ENCODE data around the gene GUCD1. TPM values are rescaled to one million over a fixed set of nuclear protein-coding genes. Genes with fewer than 3 reads are reported as not detected.

GUCD1 gene
- total and polyA plus RNA-seq, 2 of the 8 experiments (the other 6 are each of a cell fraction or from before 2014, with no cell fraction given) = 85.2 to 128 TPM

DNA sequence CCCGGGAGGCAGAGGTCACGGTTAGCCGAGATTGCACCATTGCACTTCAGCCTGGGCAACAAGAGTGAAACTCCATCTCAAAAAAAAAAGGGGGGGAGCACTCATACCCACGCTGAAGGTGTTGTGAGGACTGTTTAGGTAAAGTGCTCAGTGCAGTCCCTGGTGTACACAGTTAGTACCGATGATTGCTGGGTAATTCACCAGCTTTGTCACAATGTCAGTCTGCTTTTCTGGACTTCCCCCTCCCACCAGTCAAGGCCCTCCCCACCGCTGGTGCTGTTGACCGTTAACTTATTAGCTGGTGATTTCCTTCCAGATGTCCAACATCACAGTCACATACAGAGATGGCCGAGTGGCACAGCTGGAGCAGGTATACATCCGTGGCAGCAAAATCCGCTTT lies 12.7 kb upstream of the GUCD1 start (continued):
- TF ChIP-seq NANOG (IDR thresholded peaks at IDR 0.05; ENCODE audit: insufficient read depth, low read depth, low read length, poor library complexity, severe bottlenecking) (no peak), SRF (IDR thresholded peaks at IDR 0.05; ENCODE audit: low read depth, low read length) (no peak), CHD1 (IDR thresholded peaks at IDR 0.05; ENCODE audit: low read depth, low read length) (no peak), CEBPB (IDR thresholded peaks at IDR 0.05; ENCODE audit: low read depth, low read length) (no peak)
- TF ChIP-seq, protein P1, sequence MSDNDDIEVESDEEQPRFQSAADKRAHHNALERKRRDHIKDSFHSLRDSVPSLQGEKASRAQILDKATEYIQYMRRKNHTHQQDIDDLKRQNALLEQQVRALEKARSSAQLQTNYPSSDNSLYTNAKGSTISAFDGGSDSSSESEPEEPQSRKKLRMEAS (IDR thresholded peaks at IDR 0.05) = no peak
- TF ChIP-seq, protein P2, sequence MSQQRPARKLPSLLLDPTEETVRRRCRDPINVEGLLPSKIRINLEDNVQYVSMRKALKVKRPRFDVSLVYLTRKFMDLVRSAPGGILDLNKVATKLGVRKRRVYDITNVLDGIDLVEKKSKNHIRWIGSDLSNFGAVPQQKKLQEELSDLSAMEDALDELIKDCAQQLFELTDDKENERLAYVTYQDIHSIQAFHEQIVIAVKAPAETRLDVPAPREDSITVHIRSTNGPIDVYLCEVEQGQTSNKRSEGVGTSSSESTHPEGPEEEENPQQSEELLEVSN (IDR thresholded peaks at IDR 0.05) = no peak
- TF ChIP-seq, protein P3, sequence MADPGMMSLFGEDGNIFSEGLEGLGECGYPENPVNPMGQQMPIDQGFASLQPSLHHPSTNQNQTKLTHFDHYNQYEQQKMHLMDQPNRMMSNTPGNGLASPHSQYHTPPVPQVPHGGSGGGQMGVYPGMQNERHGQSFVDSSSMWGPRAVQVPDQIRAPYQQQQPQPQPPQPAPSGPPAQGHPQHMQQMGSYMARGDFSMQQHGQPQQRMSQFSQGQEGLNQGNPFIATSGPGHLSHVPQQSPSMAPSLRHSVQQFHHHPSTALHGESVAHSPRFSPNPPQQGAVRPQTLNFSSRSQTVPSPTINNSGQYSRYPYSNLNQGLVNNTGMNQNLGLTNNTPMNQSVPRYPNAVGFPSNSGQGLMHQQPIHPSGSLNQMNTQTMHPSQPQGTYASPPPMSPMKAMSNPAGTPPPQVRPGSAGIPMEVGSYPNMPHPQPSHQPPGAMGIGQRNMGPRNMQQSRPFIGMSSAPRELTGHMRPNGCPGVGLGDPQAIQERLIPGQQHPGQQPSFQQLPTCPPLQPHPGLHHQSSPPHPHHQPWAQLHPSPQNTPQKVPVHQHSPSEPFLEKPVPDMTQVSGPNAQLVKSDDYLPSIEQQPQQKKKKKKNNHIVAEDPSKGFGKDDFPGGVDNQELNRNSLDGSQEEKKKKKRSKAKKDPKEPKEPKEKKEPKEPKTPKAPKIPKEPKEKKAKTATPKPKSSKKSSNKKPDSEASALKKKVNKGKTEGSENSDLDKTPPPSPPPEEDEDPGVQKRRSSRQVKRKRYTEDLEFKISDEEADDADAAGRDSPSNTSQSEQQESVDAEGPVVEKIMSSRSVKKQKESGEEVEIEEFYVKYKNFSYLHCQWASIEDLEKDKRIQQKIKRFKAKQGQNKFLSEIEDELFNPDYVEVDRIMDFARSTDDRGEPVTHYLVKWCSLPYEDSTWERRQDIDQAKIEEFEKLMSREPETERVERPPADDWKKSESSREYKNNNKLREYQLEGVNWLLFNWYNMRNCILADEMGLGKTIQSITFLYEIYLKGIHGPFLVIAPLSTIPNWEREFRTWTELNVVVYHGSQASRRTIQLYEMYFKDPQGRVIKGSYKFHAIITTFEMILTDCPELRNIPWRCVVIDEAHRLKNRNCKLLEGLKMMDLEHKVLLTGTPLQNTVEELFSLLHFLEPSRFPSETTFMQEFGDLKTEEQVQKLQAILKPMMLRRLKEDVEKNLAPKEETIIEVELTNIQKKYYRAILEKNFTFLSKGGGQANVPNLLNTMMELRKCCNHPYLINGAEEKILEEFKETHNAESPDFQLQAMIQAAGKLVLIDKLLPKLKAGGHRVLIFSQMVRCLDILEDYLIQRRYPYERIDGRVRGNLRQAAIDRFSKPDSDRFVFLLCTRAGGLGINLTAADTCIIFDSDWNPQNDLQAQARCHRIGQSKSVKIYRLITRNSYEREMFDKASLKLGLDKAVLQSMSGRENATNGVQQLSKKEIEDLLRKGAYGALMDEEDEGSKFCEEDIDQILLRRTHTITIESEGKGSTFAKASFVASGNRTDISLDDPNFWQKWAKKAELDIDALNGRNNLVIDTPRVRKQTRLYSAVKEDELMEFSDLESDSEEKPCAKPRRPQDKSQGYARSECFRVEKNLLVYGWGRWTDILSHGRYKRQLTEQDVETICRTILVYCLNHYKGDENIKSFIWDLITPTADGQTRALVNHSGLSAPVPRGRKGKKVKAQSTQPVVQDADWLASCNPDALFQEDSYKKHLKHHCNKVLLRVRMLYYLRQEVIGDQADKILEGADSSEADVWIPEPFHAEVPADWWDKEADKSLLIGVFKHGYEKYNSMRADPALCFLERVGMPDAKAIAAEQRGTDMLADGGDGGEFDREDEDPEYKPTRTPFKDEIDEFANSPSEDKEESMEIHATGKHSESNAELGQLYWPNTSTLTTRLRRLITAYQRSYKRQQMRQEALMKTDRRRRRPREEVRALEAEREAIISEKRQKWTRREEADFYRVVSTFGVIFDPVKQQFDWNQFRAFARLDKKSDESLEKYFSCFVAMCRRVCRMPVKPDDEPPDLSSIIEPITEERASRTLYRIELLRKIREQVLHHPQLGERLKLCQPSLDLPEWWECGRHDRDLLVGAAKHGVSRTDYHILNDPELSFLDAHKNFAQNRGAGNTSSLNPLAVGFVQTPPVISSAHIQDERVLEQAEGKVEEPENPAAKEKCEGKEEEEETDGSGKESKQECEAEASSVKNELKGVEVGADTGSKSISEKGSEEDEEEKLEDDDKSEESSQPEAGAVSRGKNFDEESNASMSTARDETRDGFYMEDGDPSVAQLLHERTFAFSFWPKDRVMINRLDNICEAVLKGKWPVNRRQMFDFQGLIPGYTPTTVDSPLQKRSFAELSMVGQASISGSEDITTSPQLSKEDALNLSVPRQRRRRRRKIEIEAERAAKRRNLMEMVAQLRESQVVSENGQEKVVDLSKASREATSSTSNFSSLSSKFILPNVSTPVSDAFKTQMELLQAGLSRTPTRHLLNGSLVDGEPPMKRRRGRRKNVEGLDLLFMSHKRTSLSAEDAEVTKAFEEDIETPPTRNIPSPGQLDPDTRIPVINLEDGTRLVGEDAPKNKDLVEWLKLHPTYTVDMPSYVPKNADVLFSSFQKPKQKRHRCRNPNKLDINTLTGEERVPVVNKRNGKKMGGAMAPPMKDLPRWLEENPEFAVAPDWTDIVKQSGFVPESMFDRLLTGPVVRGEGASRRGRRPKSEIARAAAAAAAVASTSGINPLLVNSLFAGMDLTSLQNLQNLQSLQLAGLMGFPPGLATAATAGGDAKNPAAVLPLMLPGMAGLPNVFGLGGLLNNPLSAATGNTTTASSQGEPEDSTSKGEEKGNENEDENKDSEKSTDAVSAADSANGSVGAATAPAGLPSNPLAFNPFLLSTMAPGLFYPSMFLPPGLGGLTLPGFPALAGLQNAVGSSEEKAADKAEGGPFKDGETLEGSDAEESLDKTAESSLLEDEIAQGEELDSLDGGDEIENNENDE (IDR thresholded peaks at IDR 0.05; ENCODE audit: insufficient replicate concordance, low read length) = no peak
